ENCODE data around the gene FNTB. TPM values are rescaled to one million over a fixed set of nuclear protein-coding genes. Genes with fewer than 3 reads are reported as not detected.

FNTB gene
- total and polyA plus RNA-seq, 2 of the 8 experiments (the other 6 are each of a cell fraction or from before 2014, with no cell fraction given), result 16.0 to 20.7 TPM

DNA sequence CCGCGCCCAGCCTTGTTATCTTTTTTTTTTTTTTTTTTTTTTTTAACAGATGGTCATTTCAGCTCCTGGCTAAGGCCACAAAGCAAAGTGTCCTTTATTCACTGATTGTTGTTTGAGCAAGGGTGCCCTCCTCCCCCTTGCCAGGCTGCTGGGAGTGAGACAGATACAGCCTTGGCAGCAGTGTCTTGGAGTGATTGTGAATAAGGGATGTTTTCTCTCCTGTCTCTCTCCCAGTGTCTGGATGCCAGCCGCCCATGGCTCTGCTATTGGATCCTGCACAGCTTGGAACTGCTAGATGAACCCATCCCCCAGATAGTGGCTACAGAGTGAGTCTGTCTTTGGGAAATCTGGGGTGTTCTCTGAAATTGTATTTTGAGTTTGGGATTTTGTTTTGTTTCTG, 28.7 kb downstream of the FNTB start (continued):
- TF ChIP-seq CHD7 (IDR thresholded peaks at IDR 0.05; ENCODE audit: insufficient replicate concordance, low read length), result no peak
- TF ChIP-seq BACH1 (IDR thresholded peaks at IDR 0.05; ENCODE audit: low read length), result no peak
- no peak for TF ChIP-seq HDAC6 (IDR thresholded peaks at IDR 0.05; ENCODE audit: low read depth, low read length)
- TF ChIP-seq TCF12 (IDR thresholded peaks at IDR 0.05; ENCODE audit: low read depth, low read length), result no peak
- TF ChIP-seq TAF1 (IDR thresholded peaks at IDR 0.05; ENCODE audit: low read depth, low read length), result no peak
- no peak for TF ChIP-seq CHD2 (IDR thresholded peaks at IDR 0.05; ENCODE audit: low read length)
